ENCODE data around the gene PSORS1C1.
"Not testable (repeated sequence)": the region's sequence is repeated elsewhere in the genome, so short reads cannot be mapped to it uniquely, and the experiment has no call there.

The PSORS1C1 gene

DNA sequence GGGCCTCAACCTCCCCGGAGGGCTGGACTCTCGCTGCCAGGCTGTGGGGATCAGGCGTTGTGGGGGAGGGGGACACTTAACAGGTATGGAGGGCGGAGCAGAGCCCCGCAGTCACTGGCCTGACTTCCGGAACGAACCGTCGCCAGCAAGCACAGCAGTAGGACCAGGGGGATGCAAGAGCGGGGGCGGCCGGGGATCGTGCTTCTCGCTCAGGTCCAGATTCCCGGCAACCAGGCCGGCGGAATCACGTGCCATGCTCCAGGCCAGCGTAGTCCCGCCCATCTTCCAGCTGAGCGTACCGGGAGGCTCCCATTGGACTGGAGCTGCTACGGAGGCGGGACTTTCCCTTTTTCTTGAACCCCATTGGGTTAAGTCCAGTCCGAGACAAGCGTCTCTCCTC lies 65.9 kb downstream of the PSORS1C1 start:
- DNase-seq, result no peak

GRCh38 chr6:31183287-31183686 lies 68.7 kb downstream of the PSORS1C1 start:
- DNase-seq, result not testable (repeated sequence)

DNA sequence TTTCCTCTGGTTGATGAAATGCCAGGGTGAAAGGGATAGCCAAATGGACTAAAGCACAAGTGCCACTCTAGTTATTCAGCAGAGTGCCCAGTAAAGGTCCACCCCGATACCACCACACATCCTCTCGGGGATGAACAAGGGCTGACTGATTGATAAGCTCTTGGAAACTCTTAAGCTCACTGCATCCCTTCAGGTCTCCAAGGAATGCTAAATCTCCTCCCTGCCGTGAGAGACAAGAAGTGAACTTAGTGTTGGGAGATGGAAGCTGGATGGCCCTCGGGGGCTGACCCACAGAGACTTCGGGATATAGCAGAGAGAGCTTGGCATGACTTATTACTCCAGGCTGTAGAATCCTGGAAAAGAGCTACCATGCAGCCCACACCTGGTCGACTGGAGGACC lies 69.3 kb downstream of the PSORS1C1 start:
- not testable (repeated sequence) for DNase-seq

DNA sequence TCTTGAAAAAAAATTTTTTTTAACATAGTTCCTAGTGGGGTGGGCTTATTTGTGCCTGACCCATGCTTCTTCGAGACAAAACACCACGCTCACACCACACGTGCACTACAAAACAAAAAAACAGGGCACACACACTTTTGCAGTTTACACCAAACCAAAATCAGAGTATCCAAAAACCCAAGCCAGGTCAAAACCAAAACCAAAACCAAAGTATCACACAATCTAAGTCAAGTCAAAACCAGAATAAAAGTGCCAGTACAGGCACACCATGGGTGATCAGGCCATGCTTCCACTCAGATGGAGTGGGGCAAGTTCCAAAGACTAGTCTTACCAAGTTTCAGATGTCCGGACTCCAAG lies 71.1 kb downstream of the PSORS1C1 start:
- DNase-seq, result not testable (repeated sequence)

GRCh38 chr6:31186052-31186734 lies 71.6 kb downstream of the PSORS1C1 start:
- no peak for DNase-seq

DNA sequence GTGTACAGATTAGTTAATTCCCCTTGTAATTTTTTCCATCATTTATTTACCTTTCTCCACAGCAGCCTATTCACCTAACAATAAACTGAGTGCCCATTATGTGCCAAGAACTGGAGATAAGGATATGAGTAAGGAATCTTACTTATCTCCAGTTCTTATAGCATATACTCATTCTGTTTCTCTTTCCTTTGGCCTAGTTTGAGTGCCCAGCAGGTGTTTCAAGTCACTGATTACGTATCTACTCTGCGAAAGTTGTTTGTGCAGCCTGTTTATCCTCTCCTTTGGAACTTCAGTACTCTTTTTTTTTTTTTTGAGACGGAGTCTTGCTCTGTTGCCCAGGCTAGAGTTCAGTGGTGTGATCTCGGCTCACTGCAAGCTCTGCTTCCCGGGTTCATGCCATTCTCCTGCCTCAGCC lies 73.2 kb downstream of the PSORS1C1 start:
- no peak for DNase-seq

DNA sequence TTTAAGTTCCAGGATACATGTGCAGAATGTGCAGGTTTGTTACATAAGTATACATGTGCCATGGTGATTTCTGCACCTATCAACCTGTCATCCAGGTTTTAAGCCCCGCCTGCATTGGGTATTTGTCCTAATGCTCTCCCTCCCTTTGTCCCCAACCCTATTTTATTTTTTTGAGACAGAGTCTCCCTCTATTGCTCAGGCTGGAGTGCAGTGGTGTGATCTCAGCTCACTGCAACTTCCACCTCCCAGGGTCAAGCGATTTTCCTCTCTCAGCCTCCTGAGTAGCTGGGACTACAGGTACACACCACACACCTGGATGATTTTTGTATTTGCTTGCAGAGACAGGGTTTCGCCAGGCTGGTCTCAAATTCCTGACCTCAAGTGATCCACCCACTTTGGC lies 74.6 kb downstream of the PSORS1C1 start:
- not testable (repeated sequence) for DNase-seq

All from NCI-H748 treated with DMSO at 0.1 percent for 48 hours (cell line).